ENCODE data around the gene AHR. TPM values are rescaled to one million over a fixed set of nuclear protein-coding genes. Genes with fewer than 3 reads are reported as not detected.

Gene AHR
- total and polyA plus RNA-seq, 2 donors (not counting 1 experiment from before 2014, with no cell fraction given) = 4.8 to 11.2 TPM

- POLR2A ChIA-PET = no interaction called here
- H2AFZ ChIP-seq (ENCODE audit: insufficient read depth, low read depth, low read length, poor library complexity, severe bottlenecking) = no peak overlapping the region
- H3K4me3 ChIP-seq (ENCODE audit: control extremely low read depth in 1 of 5, extremely low read depth in 1 of 5, insufficient read depth in 1 of 5, low read depth in 2 of 5, low read length in 4 of 5) = no peak overlapping the region
- TF ChIP-seq EZH2 (IDR thresholded peaks at IDR 0.05; ENCODE audit: borderline replicate concordance, insufficient read depth, low read depth, low read length, poor library complexity, severe bottlenecking) = no peak
- no peaks in the 10 kb centered on the region for H3K9me3 ChIP-seq (ENCODE audit: control extremely low read depth in 1 of 3, control insufficient read depth in 2 of 3, insufficient read depth in 1 of 3, low read length in 2 of 3)
- no peak overlapping the region for H3K27ac Mint-ChIP-seq
- no peaks in the 10 kb centered on the region for H3K4me1 Mint-ChIP-seq
- no peak overlapping the region for H3K9ac ChIP-seq (ENCODE audit: low read length)
- H3K27ac ChIP-seq (ENCODE audit: low read length in 2 of 2) = no peak overlapping the region
- no peaks in the 10 kb centered on the region for H3K27me3 ChIP-seq (replicated peaks in 1 of 4; ENCODE audit: control extremely low read depth in 1 of 4, control insufficient read depth in 3 of 4, insufficient read depth in 4 of 4, low read length in 3 of 4)
- intact Hi-C loops (cut with micrococcal nuclease) = no loop called here
- DNase-seq (no peak), ATAC-seq (ENCODE audit: low read depth) (no peak)
- no peak overlapping the region for H3K4me3 Mint-ChIP-seq
- H4K20me1 ChIP-seq (ENCODE audit: control insufficient read depth, insufficient read depth, low read length, poor library complexity, severe bottlenecking) = no peaks in the 10 kb centered on the region
- H3K4me2 ChIP-seq (replicated peaks; ENCODE audit: low read depth, low read length, poor library complexity, severe bottlenecking) = no peak overlapping the region
- H3K36me3 ChIP-seq (replicated peaks in 1 of 2; ENCODE audit: control extremely low read depth in 1 of 2, control insufficient read depth in 1 of 2, extremely low read depth in 1 of 2, insufficient read depth in 2 of 2, low read length in 1 of 2) = peaks cover 1 to 9% of the 10 kb centered on the region in 2 experiments
- CTCF ChIA-PET = no interaction called here
- no peaks in the 10 kb centered on the region for H3K79me2 ChIP-seq (ENCODE audit: control insufficient read depth, insufficient read depth, low read length)
- no peaks in the 10 kb centered on the region for H3K27me3 Mint-ChIP-seq
- no peaks in the 10 kb centered on the region for H3K4me1 ChIP-seq (ENCODE audit: control insufficient read depth in 2 of 2, insufficient read depth in 2 of 2, low read length in 2 of 2)
- H3K9me3 Mint-ChIP-seq (ENCODE audit: insufficient read depth) = no peaks in the 10 kb centered on the region
Observed at GRCh38 chr7:17333221-17333620, 34.8 kb downstream of the AHR start.

- Mint-ChIP-seq H3K9me3 (ENCODE audit: insufficient read depth) (no peaks in the 10 kb centered on the region), H3K27me3 (no peaks in the 10 kb centered on the region), H3K4me3 (no peak overlapping the region), H3K4me1 (no peaks in the 10 kb centered on the region), H3K27ac (no peak overlapping the region)
- no peaks in the 10 kb centered on the region for H3K9me3 ChIP-seq (ENCODE audit: control extremely low read depth in 1 of 3, control insufficient read depth in 2 of 3, insufficient read depth in 1 of 3, low read length in 2 of 3)
- ATAC-seq (ENCODE audit: low read depth) (no peak), DNase-seq (no peak)
- POLR2A ChIA-PET = no interaction called here
- H3K4me3 ChIP-seq (ENCODE audit: control extremely low read depth in 1 of 5, extremely low read depth in 1 of 5, insufficient read depth in 1 of 5, low read depth in 2 of 5, low read length in 4 of 5) = no peak overlapping the region
- WGBS (ENCODE audit: insufficient coverage) = no CpG with 5 or more reads among the region's 4 CpGs
- intact Hi-C loops (cut with micrococcal nuclease) = no loop called here
- H4K20me1 ChIP-seq (ENCODE audit: control insufficient read depth, insufficient read depth, low read length, poor library complexity, severe bottlenecking) = no peaks in the 10 kb centered on the region
- H3K27me3 ChIP-seq (replicated peaks in 1 of 4; ENCODE audit: control extremely low read depth in 1 of 4, control insufficient read depth in 3 of 4, insufficient read depth in 4 of 4, low read length in 3 of 4) = no peaks in the 10 kb centered on the region
- H3K9ac ChIP-seq (ENCODE audit: low read length) = no peak overlapping the region
- CTCF ChIA-PET = no interaction called here
- H3K4me1 ChIP-seq (ENCODE audit: control insufficient read depth in 2 of 2, insufficient read depth in 2 of 2, low read length in 2 of 2) = no peaks in the 10 kb centered on the region
- H2AFZ ChIP-seq (ENCODE audit: insufficient read depth, low read depth, low read length, poor library complexity, severe bottlenecking) = no peak overlapping the region
- H3K27ac ChIP-seq (ENCODE audit: low read length in 2 of 2) = no peak overlapping the region
- no peak for TF ChIP-seq CTCF (IDR thresholded peaks at IDR 0.05)
- TF ChIP-seq EZH2 (IDR thresholded peaks at IDR 0.05; ENCODE audit: borderline replicate concordance, insufficient read depth, low read depth, low read length, poor library complexity, severe bottlenecking) = no peak
- H3K36me3 ChIP-seq (replicated peaks in 1 of 2; ENCODE audit: control extremely low read depth in 1 of 2, control insufficient read depth in 1 of 2, extremely low read depth in 1 of 2, insufficient read depth in 2 of 2, low read length in 1 of 2) = peaks cover 3 to 18% of the 10 kb centered on the region in 2 experiments
- H3K79me2 ChIP-seq (ENCODE audit: control insufficient read depth, insufficient read depth, low read length) = no peaks in the 10 kb centered on the region
- no peak overlapping the region for H3K4me2 ChIP-seq (replicated peaks; ENCODE audit: low read depth, low read length, poor library complexity, severe bottlenecking)
Observed at GRCh38 chr7:17336168-17336567, 37.7 kb downstream of the AHR start.
